Mucosa of rectum (tissue), 2 donors: ENCODE measurements around the gene ARTN.

Source experiments
- H3K27ac ChIP-seq, 2 donors: one replicate each; pipeline ENCODE4 v1.7.0; 2013; ENCODE audit warnings: inconsistent platforms in 2 of 2, low read depth in 2 of 2, low read length in 2 of 2
- H3K27me3 ChIP-seq, 2 donors: one replicate each; pipeline ENCODE4 v1.7.0; 2013; ENCODE audit warnings: low read length in 2 of 2; ENCODE audit not compliant: control insufficient read depth in 2 of 2, insufficient read depth in 2 of 2
- H3K36me3 ChIP-seq, 2 donors: one replicate each; pipeline ENCODE4 v1.7.0; 2013; ENCODE audit warnings: low read length in 2 of 2; ENCODE audit not compliant: control insufficient read depth in 2 of 2, insufficient read depth in 2 of 2
- H3K4me1 ChIP-seq, 2 donors: one replicate each; pipeline ENCODE4 v1.7.0; 2013; ENCODE audit warnings: low read length in 2 of 2, mild to moderate bottlenecking in 1 of 2; ENCODE audit not compliant: control insufficient read depth in 2 of 2, insufficient read depth in 2 of 2
- H3K4me3 ChIP-seq, 2 donors: one replicate each; pipeline ENCODE4 v1.7.0; 2013; ENCODE audit warnings: low read length in 2 of 2
- H3K9ac ChIP-seq, 2 donors: one replicate each; pipeline ENCODE4 v1.7.0; 2013; ENCODE audit warnings: low read length in 2 of 2, low read depth in 1 of 2, mild to moderate bottlenecking in 1 of 2
- H3K9me3 ChIP-seq, 2 donors: one replicate each; pipeline ENCODE4 v1.7.0; 2013; ENCODE audit warnings: low read length in 2 of 2; ENCODE audit not compliant: control insufficient read depth in 2 of 2
- donor health status: healthy.
- donor health status: Normal muscosa, but diverticular disease.

Gene ARTN

DNA sequence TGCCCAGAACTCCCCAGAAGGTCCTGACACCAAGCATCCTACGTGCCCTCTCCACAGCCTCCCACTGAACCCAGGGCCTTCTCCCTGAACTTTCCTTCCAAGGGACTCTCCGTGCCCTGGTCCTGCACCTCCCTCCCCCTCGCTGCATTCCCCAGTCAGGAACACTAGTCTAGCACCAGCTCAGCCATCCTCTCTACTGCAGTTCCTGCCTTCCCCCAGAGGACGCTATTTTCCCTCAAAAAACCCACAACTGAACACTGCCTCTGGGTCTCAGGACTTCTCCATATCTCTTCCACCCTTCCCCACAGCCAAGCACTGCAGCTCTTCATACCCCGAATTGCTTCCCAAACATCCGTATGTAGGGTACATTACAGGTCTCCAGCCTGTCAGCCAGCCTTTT is 12.6 kb upstream of the ARTN start:
- Histone ChIP-seq H3K9ac (no peak overlapping the region), H3K4me1 (no peaks in the 10 kb centered on the region), H3K36me3 (peaks cover 0 to 4% of the 10 kb centered on the region in 2 donors), H3K27me3 (no peaks in the 10 kb centered on the region), H3K4me3 (no peak overlapping the region), H3K9me3 (no peaks in the 10 kb centered on the region), H3K27ac (no peak overlapping the region)

DNA sequence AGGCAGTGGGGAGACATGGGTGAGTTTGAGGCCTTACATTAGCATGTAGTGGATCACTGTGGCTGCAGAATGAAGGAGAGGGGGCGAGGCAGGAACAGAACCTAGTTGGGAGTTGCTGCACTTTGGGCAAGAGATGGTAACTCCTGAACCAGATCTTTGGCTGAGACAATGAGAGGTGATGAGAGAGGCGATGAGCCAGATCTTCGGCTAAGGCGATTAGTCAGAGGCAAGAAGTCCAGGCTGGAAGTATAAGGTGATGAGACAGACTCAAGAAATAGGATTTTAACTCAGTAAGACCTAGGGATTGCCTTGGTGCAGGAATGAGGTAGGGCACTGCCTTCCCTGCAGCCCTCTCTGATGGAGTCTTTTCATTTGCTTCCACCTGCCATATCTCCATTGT is 9.1 kb upstream of the ARTN start:
- Histone ChIP-seq H3K4me3 (no peak overlapping the region), H3K27ac (no peak overlapping the region), H3K27me3 (no peaks in the 10 kb centered on the region), H3K9ac (no peak overlapping the region), H3K9me3 (no peaks in the 10 kb centered on the region), H3K4me1 (no peaks in the 10 kb centered on the region), H3K36me3 (peaks cover 0 to 4% of the 10 kb centered on the region in 2 donors)

DNA sequence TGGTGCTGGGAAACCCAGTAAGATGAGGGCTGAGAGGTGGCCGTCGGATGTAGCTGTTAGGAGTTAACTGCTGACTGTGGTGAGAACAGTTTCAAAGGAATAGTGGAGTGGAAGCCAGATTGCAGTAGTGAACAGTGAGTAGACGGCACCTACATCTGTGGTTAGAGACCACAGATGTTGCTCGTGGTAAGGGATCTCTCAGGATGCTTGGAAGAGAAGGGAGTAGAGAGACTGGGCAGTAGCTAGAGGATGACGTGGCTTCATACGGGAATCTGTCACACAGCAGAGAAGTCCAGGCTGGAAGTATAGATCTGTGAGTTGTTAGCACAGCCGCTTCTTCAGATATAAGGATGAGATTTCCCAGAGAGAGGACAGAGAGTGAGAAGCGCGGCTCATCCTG is 7.8 kb upstream of the ARTN start:
- Histone ChIP-seq H3K27ac (no peak overlapping the region), H3K9ac (no peak overlapping the region), H3K4me1 (no peaks in the 10 kb centered on the region), H3K4me3 (no peak overlapping the region), H3K27me3 (no peaks in the 10 kb centered on the region), H3K9me3 (no peaks in the 10 kb centered on the region), H3K36me3 (peaks cover 0 to 8% of the 10 kb centered on the region in 2 donors)

DNA sequence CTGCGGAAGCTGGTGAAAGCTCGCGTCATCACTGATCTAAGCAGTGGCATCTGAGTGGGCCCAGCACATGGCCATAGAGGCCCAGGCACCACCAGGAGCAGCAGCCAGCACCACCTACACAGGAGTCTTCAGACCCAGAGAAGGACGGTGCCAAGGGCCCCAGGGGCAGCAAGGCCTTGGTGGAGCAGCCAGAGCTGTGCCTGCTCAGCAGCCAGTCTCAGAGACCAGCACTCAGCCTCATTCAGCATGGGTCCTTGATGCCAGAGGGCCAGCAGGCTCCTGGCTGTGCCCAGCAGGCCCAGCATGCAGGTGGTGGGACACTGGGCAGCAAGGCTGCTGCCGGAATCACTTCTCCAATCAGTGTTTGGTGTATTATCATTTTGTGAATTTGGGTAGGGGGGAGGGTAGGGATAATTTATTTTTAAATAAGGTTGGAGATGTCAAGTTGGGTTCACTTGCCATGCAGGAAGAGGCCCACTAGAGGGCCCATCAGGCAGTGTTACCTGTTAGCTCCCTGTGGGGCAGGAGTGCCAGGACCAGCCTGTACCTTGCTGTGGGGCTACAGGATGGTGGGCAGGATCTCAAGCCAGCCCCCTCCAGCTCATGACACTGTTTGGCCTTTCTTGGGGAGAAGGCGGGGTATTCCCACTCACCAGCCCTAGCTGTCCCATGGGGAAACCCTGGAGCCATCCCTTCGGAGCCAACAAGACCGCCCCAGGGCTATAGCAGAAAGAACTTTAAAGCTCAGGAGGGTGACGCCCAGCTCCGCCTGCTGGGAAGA is 3.2 kb upstream of the ARTN start:
- Histone ChIP-seq H3K36me3 (peaks cover 0 to 8% of the 10 kb centered on the region in 2 donors), H3K9ac (no peak overlapping the region), H3K4me1 (peaks cover 18 to 20% of the 10 kb centered on the region in 2 donors), H3K27ac (no peak overlapping the region), H3K9me3 (no peaks in the 10 kb centered on the region), H3K4me3 (no peak overlapping the region), H3K27me3 (peaks cover 0 to 3% of the 10 kb centered on the region in 2 donors)

DNA sequence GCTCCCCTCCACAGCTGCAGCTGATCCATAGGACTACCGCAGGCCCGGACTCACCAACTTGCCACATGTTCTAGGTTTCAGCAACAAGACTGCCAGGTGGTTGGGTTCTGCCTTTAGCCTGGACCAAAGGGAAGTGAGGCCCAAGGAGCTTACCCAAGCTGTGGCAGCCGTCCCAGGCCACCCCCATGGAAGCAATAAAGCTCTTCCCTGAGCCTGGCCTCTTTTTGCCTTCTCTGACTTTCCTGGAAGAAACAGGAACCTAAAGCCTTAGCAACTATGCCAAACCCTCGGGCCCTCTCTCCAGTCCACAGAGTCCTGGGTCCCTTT is 2.7 kb upstream of the ARTN start:
- Histone ChIP-seq H3K4me1 (peaks cover 24% of the 10 kb centered on the region in 2 donors), H3K27ac (no peak overlapping the region), H3K27me3 (peaks cover 0 to 3% of the 10 kb centered on the region in 2 donors), H3K36me3 (peaks cover 0 to 4% of the 10 kb centered on the region in 2 donors), H3K4me3 (no peak overlapping the region), H3K9ac (no peak overlapping the region), H3K9me3 (no peaks in the 10 kb centered on the region)

DNA sequence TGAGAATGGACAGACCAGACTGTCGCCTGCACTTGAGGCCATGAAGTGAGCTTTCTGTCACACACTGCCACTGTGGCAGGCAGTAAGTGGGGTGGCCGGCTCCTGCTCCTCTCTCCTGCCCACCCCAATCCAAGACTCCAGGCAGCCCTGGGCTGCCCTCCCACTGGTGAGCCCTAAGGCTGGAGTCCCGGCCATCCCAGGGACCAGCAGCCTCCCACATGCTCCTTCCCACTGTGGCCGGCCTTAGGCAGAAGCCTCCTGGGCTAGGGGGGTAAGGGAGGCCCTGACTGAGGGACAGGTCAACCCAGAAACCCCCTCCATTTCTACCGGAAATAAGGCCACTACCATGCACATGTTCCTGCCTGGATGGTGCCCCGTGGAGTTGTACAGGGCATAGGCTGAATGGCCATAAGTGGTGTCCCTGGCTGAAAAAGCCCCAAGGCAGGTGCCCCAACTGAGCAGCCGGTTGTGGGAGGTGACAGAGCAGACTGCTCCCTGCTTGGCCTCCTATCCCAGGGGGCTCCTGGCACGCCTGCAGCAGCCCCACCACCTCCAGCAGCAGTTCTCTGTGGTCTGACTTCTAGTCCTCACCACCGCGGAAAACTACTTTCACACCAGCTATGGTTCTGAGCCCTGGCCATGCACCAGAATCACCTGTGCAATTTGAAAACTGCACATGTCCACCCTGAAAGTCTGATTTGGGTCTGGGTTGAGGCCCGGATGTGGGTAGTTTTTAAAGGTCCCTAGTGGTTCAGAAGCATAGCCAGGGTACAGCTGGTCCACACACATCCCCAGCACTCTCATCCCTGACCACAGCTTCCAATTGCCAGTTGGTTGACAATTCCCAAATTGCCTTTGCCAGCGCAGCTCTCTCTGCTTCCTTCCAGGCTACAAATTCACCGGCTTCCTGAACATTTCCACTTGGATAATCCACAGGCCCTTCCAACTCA is 1.6 kb upstream of the ARTN start:
- Histone ChIP-seq H3K4me3 (no peak overlapping the region), H3K36me3 (peaks cover 0 to 3% of the 10 kb centered on the region in 2 donors), H3K4me1 (peaks cover 24% of the 10 kb centered on the region in 2 donors), H3K27ac (no peak overlapping the region), H3K9ac (no peak overlapping the region), H3K27me3 (peaks cover 0 to 3% of the 10 kb centered on the region in 2 donors), H3K9me3 (no peaks in the 10 kb centered on the region)

DNA sequence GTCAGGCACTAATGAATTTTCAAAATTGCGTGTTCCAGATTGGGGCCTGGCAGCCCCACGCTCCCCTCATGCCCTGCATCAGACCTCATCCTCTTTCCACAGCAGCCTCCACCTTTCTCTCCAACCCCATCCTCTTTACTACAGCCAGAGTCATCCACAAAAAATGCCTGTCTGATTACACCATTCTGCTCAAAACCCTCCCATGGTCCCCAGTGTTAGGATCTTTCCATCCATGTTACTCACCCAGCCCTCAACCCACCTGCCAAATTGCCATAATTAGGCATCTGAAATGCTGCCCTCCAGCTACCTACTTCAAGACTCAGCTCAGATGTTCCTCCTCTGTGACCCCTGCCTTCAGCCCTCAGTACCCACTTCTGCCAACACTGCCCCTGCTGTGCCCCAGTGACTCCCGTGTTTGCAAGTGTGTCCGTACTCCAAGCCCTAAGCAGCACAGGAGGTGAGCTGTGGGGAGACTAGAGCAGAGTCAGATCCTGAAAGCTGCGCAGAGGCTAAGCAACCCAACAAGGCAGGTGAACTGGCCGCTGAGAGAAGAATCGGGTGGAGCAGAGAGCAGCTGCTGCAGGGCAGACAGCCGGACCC is 715 bp upstream of the ARTN start:
- Histone ChIP-seq H3K27ac (no peak overlapping the region), H3K4me3 (peak overlapping the region; percentile 50 to 58), H3K27me3 (peaks cover 0 to 3% of the 10 kb centered on the region in 2 donors), H3K9ac (peak overlapping the region in 1 of 2 donors; percentile 42), H3K9me3 (no peaks in the 10 kb centered on the region), H3K36me3 (peaks cover 0 to 3% of the 10 kb centered on the region in 2 donors), H3K4me1 (peaks cover 24% of the 10 kb centered on the region in 2 donors)

DNA sequence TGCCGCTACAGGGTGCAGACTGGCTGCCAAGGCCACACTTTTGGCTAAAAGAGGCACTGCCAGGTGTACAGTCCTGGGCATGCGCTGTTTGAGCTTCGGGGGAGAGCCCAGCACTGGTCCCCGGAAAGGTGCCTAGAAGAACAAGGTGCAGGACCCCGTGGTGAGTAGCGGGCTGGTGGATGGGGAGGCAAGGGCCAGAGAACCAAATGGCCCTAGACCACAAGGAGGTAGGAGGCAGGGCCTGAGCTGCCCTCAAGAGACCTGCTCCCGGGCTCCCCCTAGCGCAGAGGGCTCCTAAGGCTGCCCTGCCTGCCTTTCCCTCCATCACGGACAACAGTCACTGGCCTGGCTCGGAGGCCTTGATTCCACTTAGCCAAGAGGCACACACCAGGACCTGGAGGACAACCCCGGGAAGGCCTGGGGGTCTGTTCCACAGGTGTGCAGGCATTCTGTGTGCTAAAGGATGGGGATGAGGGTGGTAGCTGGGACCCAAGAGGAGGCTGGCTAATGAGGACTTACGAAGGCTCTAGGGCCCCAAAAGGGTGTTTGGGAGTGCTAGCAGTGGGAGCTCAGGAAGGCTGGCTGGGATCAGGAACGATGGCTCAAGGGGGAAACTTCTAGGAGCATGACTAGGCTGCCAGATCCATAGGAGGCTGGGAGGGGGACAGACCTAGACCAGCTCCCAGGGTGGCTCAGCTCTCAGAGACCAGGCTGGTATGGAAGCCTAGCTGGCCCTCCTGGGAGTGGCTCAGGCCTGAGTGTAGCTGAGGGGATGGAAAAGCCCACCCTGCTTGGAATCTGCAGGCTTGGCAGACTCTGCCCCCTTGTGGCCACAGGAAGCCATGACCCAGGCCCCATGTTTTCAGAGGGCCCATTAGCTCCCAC is 742 bp downstream of the ARTN start:
- Histone ChIP-seq H3K27ac (peak overlapping the region in 1 of 2 donors; percentile 9), H3K9ac (peak overlapping the region; percentile 32 to 57), H3K27me3 (peaks cover 0 to 3% of the 10 kb centered on the region in 2 donors), H3K36me3 (peaks cover 0 to 3% of the 10 kb centered on the region in 2 donors), H3K9me3 (no peaks in the 10 kb centered on the region), H3K4me3 (peak overlapping the region; percentile 48 to 58), H3K4me1 (peaks cover 24% of the 10 kb centered on the region in 2 donors)

DNA sequence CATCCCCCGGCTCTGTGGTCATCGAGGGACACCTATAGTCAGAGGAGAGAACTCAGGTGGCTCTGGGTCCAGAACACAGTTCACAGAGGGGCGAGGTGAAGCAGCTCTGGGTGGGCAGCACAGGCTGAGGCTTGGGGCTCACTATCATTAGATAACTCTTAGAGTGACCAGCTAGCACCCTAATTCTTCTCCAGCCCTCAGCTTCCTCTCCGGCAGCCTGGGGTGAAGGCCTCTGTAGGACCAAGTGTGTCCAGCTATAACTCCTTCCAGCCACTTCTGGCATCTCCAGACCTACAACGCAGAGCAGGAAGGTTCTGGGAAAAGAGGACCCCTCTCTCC is 1.4 kb downstream of the ARTN start:
- Histone ChIP-seq H3K36me3 (peaks cover 0 to under 1% of the 10 kb centered on the region in 2 donors), H3K27me3 (peaks cover 0 to 3% of the 10 kb centered on the region in 2 donors), H3K9me3 (no peaks in the 10 kb centered on the region), H3K4me1 (peaks cover 24% of the 10 kb centered on the region in 2 donors), H3K4me3 (no peak overlapping the region), H3K9ac (peak overlapping the region; percentile 41 to 57), H3K27ac (no peak overlapping the region)
